AG09319 (cell line): Measurements from ENCODE around the gene PAX8.

Source experiments
- DNase-seq: peaks from one replicate; pipeline ENCODE4 v3.0.0-alpha.2; 2010; ENCODE audit warnings: low read depth; ENCODE audit errors: extremely low read depth
- TF ChIP-seq, protein P1 (sequence below): IDR thresholded peaks from 2 replicates; pipeline ENCODE4 v1.5.1; 2011; ENCODE audit warnings: low read depth, mild to moderate bottlenecking, inconsistent platforms, low read length, moderate library complexity

PAX8 gene

DNA sequence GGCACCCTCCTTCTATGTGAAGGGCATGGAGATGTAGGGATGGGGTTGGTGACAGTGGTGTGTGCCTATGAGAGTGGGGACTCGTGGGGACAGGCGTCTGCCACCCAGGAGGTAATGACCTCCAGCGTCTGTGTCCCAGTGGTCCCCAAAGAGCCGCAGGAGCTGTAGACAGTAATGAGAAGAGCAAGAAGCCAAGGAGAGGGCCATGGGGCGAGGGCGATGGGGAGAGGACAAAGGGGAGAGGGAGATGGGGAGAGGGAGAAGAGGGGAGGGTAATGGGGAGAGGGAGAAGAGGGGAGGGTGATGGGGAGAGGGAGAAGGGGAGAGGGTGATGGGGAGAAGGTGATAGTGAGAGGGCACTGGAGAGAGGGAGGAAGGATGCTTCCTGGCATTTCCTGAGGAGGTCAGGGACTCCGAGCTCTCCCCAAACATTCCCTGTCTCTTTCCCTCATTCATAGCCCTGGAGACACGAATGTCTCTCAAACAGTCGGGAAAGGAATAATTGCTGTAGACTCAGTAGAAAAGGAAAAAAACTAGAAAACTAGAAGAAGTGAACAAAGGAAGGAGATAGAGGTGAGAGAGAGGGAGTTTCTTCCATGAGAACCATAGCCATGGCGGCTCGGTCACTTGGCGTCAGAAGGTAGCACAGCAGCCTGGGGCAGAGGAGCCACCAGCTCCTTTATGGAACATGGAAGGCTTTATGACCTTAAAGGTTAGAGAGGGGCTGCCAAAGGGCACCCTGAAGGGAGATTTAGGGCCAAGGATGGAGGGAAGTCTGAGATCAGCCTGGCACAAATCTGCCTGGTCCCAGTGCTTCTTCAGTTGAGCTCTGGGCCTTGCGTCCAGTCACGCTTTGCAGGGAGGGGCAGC lies 65.4 kb downstream of the PAX8 start:
- DNase-seq = no peak
- TF ChIP-seq, protein P1, sequence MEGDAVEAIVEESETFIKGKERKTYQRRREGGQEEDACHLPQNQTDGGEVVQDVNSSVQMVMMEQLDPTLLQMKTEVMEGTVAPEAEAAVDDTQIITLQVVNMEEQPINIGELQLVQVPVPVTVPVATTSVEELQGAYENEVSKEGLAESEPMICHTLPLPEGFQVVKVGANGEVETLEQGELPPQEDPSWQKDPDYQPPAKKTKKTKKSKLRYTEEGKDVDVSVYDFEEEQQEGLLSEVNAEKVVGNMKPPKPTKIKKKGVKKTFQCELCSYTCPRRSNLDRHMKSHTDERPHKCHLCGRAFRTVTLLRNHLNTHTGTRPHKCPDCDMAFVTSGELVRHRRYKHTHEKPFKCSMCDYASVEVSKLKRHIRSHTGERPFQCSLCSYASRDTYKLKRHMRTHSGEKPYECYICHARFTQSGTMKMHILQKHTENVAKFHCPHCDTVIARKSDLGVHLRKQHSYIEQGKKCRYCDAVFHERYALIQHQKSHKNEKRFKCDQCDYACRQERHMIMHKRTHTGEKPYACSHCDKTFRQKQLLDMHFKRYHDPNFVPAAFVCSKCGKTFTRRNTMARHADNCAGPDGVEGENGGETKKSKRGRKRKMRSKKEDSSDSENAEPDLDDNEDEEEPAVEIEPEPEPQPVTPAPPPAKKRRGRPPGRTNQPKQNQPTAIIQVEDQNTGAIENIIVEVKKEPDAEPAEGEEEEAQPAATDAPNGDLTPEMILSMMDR = no peak

DNA sequence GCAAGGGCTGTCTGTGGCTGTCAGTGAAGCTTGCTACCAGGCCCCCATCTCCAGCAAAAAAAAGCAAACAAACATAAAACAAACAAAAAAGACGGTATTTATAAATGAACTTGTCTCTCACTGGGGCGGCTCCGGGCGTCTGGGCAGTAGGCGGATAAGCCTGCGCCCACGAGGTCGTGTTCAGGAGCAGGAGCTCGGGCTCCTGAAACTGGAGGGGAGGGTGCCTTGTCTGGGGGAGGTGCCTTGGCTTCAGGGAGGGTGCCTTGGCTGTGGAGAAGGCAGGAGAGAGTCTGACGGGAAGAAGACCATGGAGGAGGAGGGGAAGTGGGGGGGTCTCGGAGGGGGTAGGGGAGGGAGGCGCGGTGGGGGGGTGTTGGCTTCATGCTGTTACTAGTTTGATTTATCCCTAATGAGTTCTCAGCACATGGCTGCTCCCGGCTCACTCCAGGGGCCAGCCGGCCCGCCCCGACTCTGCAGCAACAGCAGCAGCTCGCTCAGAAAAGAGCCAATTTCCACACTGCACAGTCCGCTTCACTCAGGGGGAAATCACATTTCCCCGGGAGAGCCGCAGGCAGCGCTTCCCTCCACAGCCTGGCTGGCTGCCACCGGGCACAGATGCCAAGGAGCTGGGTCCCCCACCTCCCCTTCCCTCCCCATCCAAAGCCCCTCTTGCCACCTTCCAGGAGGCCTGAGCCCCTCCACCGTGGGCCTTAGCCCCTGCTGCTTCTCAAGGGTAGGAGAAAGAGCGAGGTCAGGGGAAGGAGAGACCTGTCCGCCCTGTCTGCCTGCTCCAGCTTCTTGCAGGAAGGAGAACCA lies 66.3 kb downstream of the PAX8 start:
- DNase-seq = no peak
- TF ChIP-seq, protein P1 = no peak

DNA sequence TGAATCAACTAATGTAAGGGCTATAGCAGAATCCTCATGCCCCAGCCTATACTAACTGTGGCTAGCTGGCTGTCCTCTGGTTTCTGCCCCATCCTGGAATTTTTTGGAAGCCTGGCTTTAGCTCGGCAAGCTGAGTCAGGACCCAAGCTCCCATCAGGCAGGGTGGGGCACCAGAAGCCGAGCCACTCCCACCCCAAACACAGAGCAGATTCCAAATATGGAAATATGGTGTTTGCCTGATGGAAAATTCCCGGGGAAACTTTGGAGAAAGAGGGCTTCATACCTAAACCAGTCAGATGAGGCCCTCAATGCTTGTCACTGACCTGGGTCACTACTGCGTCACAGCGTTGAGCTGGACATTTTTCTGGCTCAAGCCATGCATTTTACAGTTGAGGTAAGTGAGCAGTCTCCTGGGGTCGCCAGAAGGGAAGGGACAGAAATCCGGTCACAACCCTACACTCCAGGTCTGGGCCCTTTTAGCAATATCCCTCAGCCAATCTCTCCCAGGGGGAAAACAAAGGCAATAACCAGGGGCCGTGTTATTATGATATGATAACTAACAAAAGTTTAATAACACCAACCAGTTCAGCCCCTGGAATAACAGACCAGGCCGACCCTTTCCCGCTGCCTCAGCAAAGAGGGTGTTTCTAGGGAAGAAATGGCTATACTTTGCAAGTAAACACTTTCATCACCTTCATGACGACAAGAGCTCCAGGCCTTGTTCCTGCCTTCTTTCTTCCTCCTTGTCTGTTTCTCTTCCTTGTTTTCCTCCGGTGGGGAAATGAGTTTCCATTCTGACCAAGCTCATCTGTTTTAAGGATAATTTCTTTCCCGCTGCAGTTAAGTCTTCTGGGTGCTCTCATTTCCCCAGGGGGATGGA lies 67.3 kb downstream of the PAX8 start:
- TF ChIP-seq, protein P1 = no peak
- DNase-seq = peak; percentile 37

DNA sequence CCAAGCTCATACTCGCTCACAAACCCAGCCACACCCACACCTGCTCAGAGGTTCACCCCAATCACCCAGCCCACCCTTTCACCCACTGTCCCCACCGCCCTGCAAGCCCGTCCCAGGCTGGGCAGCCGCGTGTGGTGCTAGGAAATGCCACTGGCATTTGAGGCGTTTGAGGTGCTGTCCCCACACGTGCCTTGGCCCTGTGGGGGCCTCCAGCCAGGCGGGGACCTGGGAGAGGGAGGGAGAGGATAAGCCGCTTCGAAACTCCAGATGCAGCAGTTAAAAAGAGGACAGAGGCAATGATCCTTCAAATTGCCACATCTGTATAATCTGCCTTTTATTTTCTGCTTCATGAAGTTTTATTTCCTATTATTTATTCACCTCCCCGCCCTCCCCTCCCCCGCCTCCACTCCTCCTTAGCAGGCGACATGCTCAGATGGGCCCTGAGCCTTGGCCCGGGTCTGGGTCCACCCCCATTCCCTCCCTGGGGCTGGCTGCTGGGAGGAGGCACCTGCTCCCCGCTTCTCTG lies 69.0 kb downstream of the PAX8 start:
- DNase-seq = no peak
- TF ChIP-seq, protein P1 = no peak

DNA sequence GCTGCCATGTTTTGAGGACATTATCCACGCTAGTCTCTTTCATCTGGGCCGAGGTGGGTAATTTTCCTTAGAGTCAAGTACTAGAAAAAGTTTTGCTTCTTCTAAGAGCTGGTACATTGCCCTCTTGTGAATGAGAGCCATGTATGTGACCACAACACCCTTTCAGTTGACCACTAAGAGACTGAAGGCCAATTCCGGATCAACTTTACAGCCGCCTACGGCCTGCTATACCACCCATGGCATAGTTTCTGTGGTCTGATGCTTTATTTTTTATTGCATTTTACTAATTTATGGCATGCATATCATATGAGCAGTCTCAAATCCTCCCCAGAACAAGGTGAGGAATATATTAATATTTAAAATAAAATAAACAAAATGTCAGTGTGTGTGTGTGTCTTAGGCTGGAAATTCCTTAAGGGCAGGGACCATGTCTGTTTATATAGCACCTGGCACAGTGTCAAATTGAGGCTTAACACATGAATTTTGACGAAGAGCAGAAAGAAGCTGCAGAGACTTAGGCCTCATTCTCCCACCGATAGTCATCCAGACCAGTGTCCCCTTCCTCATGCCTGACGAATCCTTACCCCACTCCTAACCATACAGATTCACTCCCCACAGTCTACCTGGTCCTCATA lies 69.6 kb downstream of the PAX8 start:
- peak; percentile 66 for DNase-seq
- TF ChIP-seq, protein P1 = no peak

DNA sequence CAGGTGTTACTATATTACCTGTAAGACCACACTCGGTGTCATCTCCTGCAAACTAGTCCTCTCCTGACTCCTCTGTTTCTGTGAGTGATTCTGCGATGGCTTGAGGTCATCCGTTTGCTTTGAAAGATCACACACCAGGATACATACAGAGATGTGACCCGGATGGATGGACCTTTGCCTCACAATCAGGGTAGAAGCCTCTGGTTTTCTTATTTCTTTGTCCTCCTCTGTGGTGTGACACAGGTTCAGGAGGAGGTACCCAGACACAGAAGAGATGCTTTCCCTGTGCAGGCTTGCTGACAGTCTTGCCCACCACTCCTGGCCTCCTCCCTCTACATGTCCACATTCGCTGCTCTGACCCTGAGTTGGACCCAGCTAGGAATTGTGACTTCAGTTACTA lies 70.3 kb downstream of the PAX8 start:
- TF ChIP-seq, protein P1 = no peak
- DNase-seq = no peak
